IMR-90 (cell line): ENCODE data around the gene UBR4. TPM values are rescaled to one million over a fixed set of nuclear protein-coding genes. Genes with fewer than 3 reads are reported as not detected.
A peak's percentile ranks its signal among the peaks of the same experiment; 100 is the strongest.

Experiments
- ATAC-seq: fragments of 200-7000 bp; cut with Tn5 transposase; 2 replicates; pipeline ENCODE4 v1.9.1; 2020; ENCODE audit warnings: low read depth, mild to moderate bottlenecking, moderate library complexity
- BruUV-seq: library from RNA; stranded (reverse); fragments of 400-500 nt; replicated peaks from 2 replicates; lab custom pipeline; 2021; lab: Mats Ljungman, UMichigan
- CTCF ChIA-PET: fragments of 300-600 bp; formaldehyde crosslinking; extraction: SDS; loops from one replicate; lab custom pipeline; 2021; ENCODE audit warnings: antibody characterized with exemption; lab: Yijun Ruan, JAX
- POLR2A ChIA-PET: fragments of 300-600 bp; sonication (Branson Sonifier 250); formaldehyde crosslinking; loops from one replicate; lab custom pipeline; 2022; ENCODE audit warnings: antibody characterized with exemption; ENCODE audit not compliant: unreplicated experiment; lab: Charles Lee
- DNase-seq: peaks from one replicate; pipeline ENCODE4 v3.0.0; 2013
- H2AFZ ChIP-seq: replicated peaks from 2 replicates; pipeline ENCODE3; 2013; ENCODE audit warnings: low read length, mild to moderate bottlenecking; ENCODE audit not compliant: poor library complexity
- H2AK5ac ChIP-seq: 2 replicates; pipeline ENCODE4 v1.6.1; 2013; ENCODE audit warnings: low read depth, low read length, inconsistent platforms
- H2AK9ac ChIP-seq: replicated peaks from 2 replicates; pipeline ENCODE3; 2013; ENCODE audit warnings: mild to moderate bottlenecking, low read depth, low read length, moderate library complexity; ENCODE audit not compliant: poor library complexity
- H2BK120ac ChIP-seq: 2 replicates; pipeline ENCODE4 v1.6.1; 2013; ENCODE audit warnings: low read depth, low read length, inconsistent platforms
- H2BK15ac ChIP-seq: 3 replicates; pipeline ENCODE4 v1.6.1; 2013; ENCODE audit warnings: low read depth, low read length, inconsistent platforms
- H2BK20ac ChIP-seq: 2 replicates; pipeline ENCODE4 v1.6.1; 2013; ENCODE audit warnings: low read depth, mild to moderate bottlenecking, inconsistent platforms, low read length, moderate library complexity
- H2BK5ac ChIP-seq: 2 replicates; pipeline ENCODE4 v1.6.1; 2013; ENCODE audit warnings: mild to moderate bottlenecking, low read depth, low read length, inconsistent platforms; ENCODE audit not compliant: poor library complexity, severe bottlenecking
- H3K14ac ChIP-seq: replicated peaks from 2 replicates; pipeline ENCODE4 v1.6.1; 2013; ENCODE audit warnings: low read depth, low read length, inconsistent platforms
- H3K18ac ChIP-seq: 2 replicates; pipeline ENCODE4 v1.6.1; 2013; ENCODE audit warnings: low read depth, low read length, control low read depth
- H3K23ac ChIP-seq: 2 replicates; pipeline ENCODE4 v1.6.1; 2013; ENCODE audit warnings: low read depth, low read length, inconsistent platforms
- H3K27ac ChIP-seq: 2 replicates; pipeline ENCODE4 v1.5.1; 2013; ENCODE audit warnings: mild to moderate bottlenecking, control low read depth, low read length; ENCODE audit not compliant: insufficient read depth
- H3K27me3 ChIP-seq: 2 replicates; pipeline ENCODE4 v1.6.1; 2013; ENCODE audit warnings: low read length; ENCODE audit not compliant: control insufficient read depth, insufficient read depth
- H3K36me3 ChIP-seq: 2 replicates; pipeline ENCODE4 v1.6.1; 2013; ENCODE audit warnings: low read length, mixed read lengths; ENCODE audit not compliant: control insufficient read depth, insufficient read depth
- H3K4ac ChIP-seq: 2 replicates; pipeline ENCODE4 v1.6.1; 2013; ENCODE audit warnings: low read depth, low read length, inconsistent platforms
- H3K4me1 ChIP-seq: 2 replicates; pipeline ENCODE4 v1.6.1; 2013; ENCODE audit warnings: low read length, mixed read lengths; ENCODE audit not compliant: control insufficient read depth, insufficient read depth
- H3K4me2 ChIP-seq: 2 replicates; pipeline ENCODE4 v1.6.1; 2013; ENCODE audit warnings: low read depth, mild to moderate bottlenecking, control low read depth, low read length, moderate library complexity
- H3K4me3 ChIP-seq: 2 replicates; pipeline ENCODE4 v1.5.1; 2013; ENCODE audit warnings: low read depth, mild to moderate bottlenecking, control low read depth, low read length, moderate library complexity; ENCODE audit not compliant: insufficient read depth
- H3K56ac ChIP-seq: 2 replicates; pipeline ENCODE4 v1.6.1; 2013; ENCODE audit warnings: low read length, inconsistent platforms; ENCODE audit not compliant: insufficient read depth; ENCODE audit errors: extremely low read depth
- H3K79me1 ChIP-seq, 2 experiments: 2 replicates each; pipeline ENCODE4 v1.6.1; 2013; ENCODE audit warnings: low read length in 2 of 2, inconsistent platforms in 1 of 2, low read depth in 1 of 2
- H3K9ac ChIP-seq: 2 replicates; pipeline ENCODE4 v1.6.1; 2013; ENCODE audit warnings: low read depth, low read length, control low read depth
- H3K9me1 ChIP-seq: 2 replicates; pipeline ENCODE4 v1.6.1; 2013; ENCODE audit warnings: low read length, inconsistent platforms; ENCODE audit not compliant: insufficient read depth
- H3K9me3 ChIP-seq: 2 replicates; pipeline ENCODE4 v1.6.1; 2013; ENCODE audit warnings: low read length; ENCODE audit not compliant: control insufficient read depth, insufficient read depth
- H4K20me1 ChIP-seq: 2 replicates; pipeline ENCODE4 v1.6.1; 2013; ENCODE audit warnings: low read length, inconsistent platforms; ENCODE audit not compliant: insufficient read depth
- H4K5ac ChIP-seq: 2 replicates; pipeline ENCODE4 v1.6.1; 2013; ENCODE audit warnings: mild to moderate bottlenecking, low read depth, low read length, control low read depth
- H4K8ac ChIP-seq, 2 experiments: 2 replicates each; pipeline ENCODE4 v1.6.1; 2013; ENCODE audit warnings: low read depth in 2 of 2, low read length in 2 of 2, control low read depth in 1 of 2, inconsistent platforms in 1 of 2
- H4K91ac ChIP-seq: 2 replicates; pipeline ENCODE4 v1.6.1; 2013; ENCODE audit warnings: low read depth, low read length, inconsistent platforms; ENCODE audit not compliant: insufficient read depth
- CEBPB ChIP-seq: IDR thresholded peaks from 2 replicates; pipeline ENCODE4 v1.6.1; 2012; ENCODE audit warnings: low read depth, low read length, improper control_type of control experiment
- CHD1 ChIP-seq: IDR thresholded peaks from 2 replicates; pipeline ENCODE4 v1.6.1; 2012; ENCODE audit warnings: low read depth, low read length, improper control_type of control experiment
- CTCF ChIP-seq: conservative IDR thresholded peaks from 2 replicates; pipeline ENCODE4 v1.5.1; 2012; ENCODE audit warnings: mild to moderate bottlenecking, low read depth, low read length, improper control_type of control experiment
- MAFK ChIP-seq: IDR thresholded peaks from 2 replicates; pipeline ENCODE4 v1.6.1; 2012; ENCODE audit warnings: low read depth, low read length, improper control_type of control experiment
- POLR2A ChIP-seq: IDR thresholded peaks from 2 replicates; pipeline ENCODE4 v1.6.1; 2012; ENCODE audit warnings: mild to moderate bottlenecking, low read depth, low read length
- SMC3 ChIP-seq: fragments of 150-350 bp; IDR thresholded peaks from 2 replicates; pipeline ENCODE4 v1.6.1; 2016; ENCODE audit warnings: low read depth, mild to moderate bottlenecking, antibody characterized with exemption, low read length, moderate library complexity
- WGBS, 2 experiments: methylation state at CpG; one replicate each; pipeline versions ENCODE4 v1.1.5 to v1.1.7; 2013; ENCODE audit warnings: missing lambda C conversion rate in 2 of 2; ENCODE audit not compliant: insufficient read length in 1 of 2; ENCODE audit errors: extremely low coverage in 2 of 2; 5-methylcytosine and 5-hydroxymethylcytosine counted together
- dilution Hi-C: fragments of 300-500 bp; cut with HindIII; formaldehyde crosslinking; loops from one replicate; pipeline ENCODE4 v1.14.3; 2018; ENCODE audit warnings: low sequenced_read_pairs; ENCODE audit not compliant: unreplicated experiment
- in situ Hi-C: fragments of 300-500 bp; cut with MboI; formaldehyde crosslinking; loops from 3 replicates; pipeline ENCODE4 v1.14.3; 2019; ENCODE audit warnings: low sequenced_read_pairs, inconsistent platforms, mixed read lengths
- intact Hi-C: fragments of 100-400 bp; cut with micrococcal nuclease; formaldehyde crosslinking; loops from 2 replicates; pipeline ENCODE4 v1.10.0; 2022
- polyA plus RNA-seq, 3 experiments: library from polyadenylated mRNA; depleted of rRNA; stranded (reverse); fragments of >200 nt; gene quantifications; 2 replicates each; pipeline ENCODE4 v1.2.3, GENCODE V29; 2012; ENCODE audit warnings: low replicate concordance in 1 of 3
- total RNA-seq: library from RNA; depleted of rRNA; stranded (reverse); fragments of >200 nt; gene quantifications from 2 replicates; pipeline ENCODE4 v1.2.3, GENCODE V29; 2012

Gene UBR4
- total and polyA plus RNA-seq, 2 of the 4 experiments (the other 2 are of a cell fraction), result 87.8 to 121 TPM

- H4K8ac ChIP-seq, result no peak overlapping the region
- no peak overlapping the region for H3K9ac ChIP-seq
- peaks cover 39 to 51% of the 10 kb centered on the region in 2 experiments; a peak in 3 of 4 replicates for H3K79me1 ChIP-seq
- ATAC-seq (peak; percentile 61), DNase-seq (peak; percentile 41)
- peaks cover 64% of the 10 kb centered on the region for H3K36me3 ChIP-seq
- H3K27ac ChIP-seq, result no peak overlapping the region
- WGBS, 2 experiments, result 100% methylated on average over 2 of the region's 8 CpGs; no CpG with 5 or more reads in 1 of the 2 experiments
- no peaks in the 10 kb centered on the region for H3K27me3 ChIP-seq
- dilution Hi-C loops, result no loop called here
- H2BK5ac ChIP-seq, result no peak overlapping the region
- H2AFZ ChIP-seq, result no peak overlapping the region
- no peak overlapping the region for H2BK20ac ChIP-seq
- H3K9me1 ChIP-seq, result no peaks in the 10 kb centered on the region
- H4K91ac ChIP-seq, result no peak overlapping the region
- no peak overlapping the region for H3K4me3 ChIP-seq
- in situ Hi-C loops, result no loop called here
- no peak overlapping the region for H3K4ac ChIP-seq
- H3K4me1 ChIP-seq, result no peaks in the 10 kb centered on the region
- H3K9me3 ChIP-seq, result no peaks in the 10 kb centered on the region
- BruUV-seq, result no TSS peak
- H2BK15ac ChIP-seq, result no peak overlapping the region
- POLR2A ChIA-PET, result interaction anchor here (0.5 kb wide), 1 partner anchor 33 kb away, joined by 3 read pairs; no protein-coding TSS in a partner anchor
- no peak for TF ChIP-seq MAFK
- TF ChIP-seq SMC3, result 0 out of 2 replicates have a peak, but pooled peaks have one; percentile 9
- TF ChIP-seq CEBPB, result no peak
- TF ChIP-seq CHD1, result no peak
- peak; percentile 18; the same call in 1 of the 2 replicates for TF ChIP-seq CTCF
- TF ChIP-seq POLR2A, result no peak
- H2AK5ac ChIP-seq, result no peak overlapping the region
- CTCF ChIA-PET, result interaction anchor here (0.6 to 1.4 kb wide), 5 partner anchors 10 to 229 kb away, joined by 3 to 6 read pairs (median 3); no protein-coding TSS in a partner anchor
- no peak overlapping the region for H2BK120ac ChIP-seq
- no peak overlapping the region for H3K18ac ChIP-seq
- intact Hi-C loops, result loop anchor here (2.0 to 10.0 kb wide), 2 partner anchors 45 to 61 kb away; no protein-coding TSS in a partner anchor
- H4K20me1 ChIP-seq, result peaks cover 25% of the 10 kb centered on the region
- H3K14ac ChIP-seq, result no peak overlapping the region
- no peak overlapping the region for H4K5ac ChIP-seq
- no peak overlapping the region for H2AK9ac ChIP-seq
- H3K56ac ChIP-seq, result no peak overlapping the region
- H3K23ac ChIP-seq, result no peak overlapping the region
- H3K4me2 ChIP-seq, result no peak overlapping the region
Observed at GRCh38 chr1:19179597-19180264, 30.3 kb downstream of the UBR4 start.
